Spleen (tissue), 7 donors: ENCODE measurements around the gene REX1BD.

Experiments
- POLR2A ChIP-seq, 3 donors: fragments of 450-650 bp; IDR thresholded peaks; one replicate each; pipeline ENCODE4 v1.5.1; 2017; ENCODE audit warnings: antibody characterized with exemption in 3 of 3, mild to moderate bottlenecking in 1 of 3
- POLR2AphosphoS5 ChIP-seq, 3 donors: sonication (generic); formaldehyde crosslinking; IDR thresholded peaks; one replicate each; pipeline ENCODE4 v1.5.1; 2017; ENCODE audit warnings: antibody characterized with exemption in 3 of 3
- TF ChIP-seq, protein P1 (sequence below), 11 experiments: fragments of 200-600 bp in 7 of 11; fragments of 450-650 bp in 4 of 11; sonication (generic) in 4 of 11; IDR thresholded peaks in 8 of 11; conservative IDR thresholded peaks in 3 of 11; 1 replicate in 7 of 11; 2 replicates in 4 of 11; pipeline versions ENCODE4 v1.4.0 to v1.8.0; 2016 to 2021; ENCODE audit warnings: antibody characterized with exemption in 11 of 11, inconsistent platforms in 4 of 11, mild to moderate bottlenecking in 1 of 11
- donor health status: DM: no; HTN: no; CAD: no; lungs with moderate emphysema.
- donor health status: DM: no; HTN: no; CAD: no.
- donor health status: DM: no; HTN: no; CAD: no.

DNA sequence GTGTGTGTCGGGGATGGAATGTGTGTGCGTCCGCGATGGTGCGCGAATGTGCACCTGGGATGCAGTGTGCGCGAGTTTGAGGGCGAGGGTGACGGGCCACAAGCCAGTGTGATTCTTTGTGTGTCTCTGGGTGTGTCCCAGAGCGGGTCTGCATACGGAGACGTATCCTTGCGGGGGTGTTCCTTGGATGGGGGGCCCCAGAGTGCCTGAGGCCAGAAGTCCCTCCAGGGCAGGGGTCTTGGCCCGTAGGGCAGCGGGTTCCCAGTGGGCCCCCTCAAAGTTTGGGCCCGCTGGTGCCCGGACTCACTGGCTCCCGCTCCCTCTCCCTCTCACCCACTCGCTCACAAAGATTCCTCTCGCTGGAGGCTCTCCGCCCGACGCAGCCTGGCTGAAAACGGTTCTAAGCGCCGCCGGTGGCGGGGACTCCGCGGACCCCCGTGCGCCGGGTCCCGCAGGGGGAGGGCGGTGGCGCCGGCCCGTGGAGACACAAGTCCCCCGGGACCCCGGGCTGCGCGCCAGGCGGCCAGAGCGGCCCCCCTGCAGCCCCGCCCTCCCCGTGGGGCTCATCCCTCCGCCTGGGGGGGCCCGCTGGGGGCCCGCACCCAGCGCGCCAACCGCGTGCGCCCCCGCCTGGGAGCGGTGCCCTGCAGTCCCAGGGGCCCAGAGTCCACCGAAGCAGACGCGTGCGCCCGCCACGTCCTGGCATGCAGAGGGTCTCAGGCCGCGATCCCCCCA, 17.1 kb downstream of the REX1BD start:
- TF ChIP-seq POLR2A (IDR thresholded peaks at IDR 0.05): no peak
- TF ChIP-seq, protein P1, sequence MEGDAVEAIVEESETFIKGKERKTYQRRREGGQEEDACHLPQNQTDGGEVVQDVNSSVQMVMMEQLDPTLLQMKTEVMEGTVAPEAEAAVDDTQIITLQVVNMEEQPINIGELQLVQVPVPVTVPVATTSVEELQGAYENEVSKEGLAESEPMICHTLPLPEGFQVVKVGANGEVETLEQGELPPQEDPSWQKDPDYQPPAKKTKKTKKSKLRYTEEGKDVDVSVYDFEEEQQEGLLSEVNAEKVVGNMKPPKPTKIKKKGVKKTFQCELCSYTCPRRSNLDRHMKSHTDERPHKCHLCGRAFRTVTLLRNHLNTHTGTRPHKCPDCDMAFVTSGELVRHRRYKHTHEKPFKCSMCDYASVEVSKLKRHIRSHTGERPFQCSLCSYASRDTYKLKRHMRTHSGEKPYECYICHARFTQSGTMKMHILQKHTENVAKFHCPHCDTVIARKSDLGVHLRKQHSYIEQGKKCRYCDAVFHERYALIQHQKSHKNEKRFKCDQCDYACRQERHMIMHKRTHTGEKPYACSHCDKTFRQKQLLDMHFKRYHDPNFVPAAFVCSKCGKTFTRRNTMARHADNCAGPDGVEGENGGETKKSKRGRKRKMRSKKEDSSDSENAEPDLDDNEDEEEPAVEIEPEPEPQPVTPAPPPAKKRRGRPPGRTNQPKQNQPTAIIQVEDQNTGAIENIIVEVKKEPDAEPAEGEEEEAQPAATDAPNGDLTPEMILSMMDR (IDR thresholded peaks at IDR 0.05 in 8 of 11, conservative IDR thresholded peaks at IDR 0.05 in 3 of 11): no peak
- TF ChIP-seq POLR2AphosphoS5 (IDR thresholded peaks at IDR 0.05): no peak
